NCI-H2227 (cell line): Measurements from ENCODE around the gene RDH12.

Experiments
- DNase-seq: peaks from one replicate; lab custom pipeline; 2025; ENCODE audit not compliant: unreplicated experiment; lab: John Stamatoyannopoulos, UW

Gene RDH12

GRCh38 chr14:67746927-67747326 lies 45.2 kb downstream of the RDH12 start:
- no peak for DNase-seq

- no peak for DNase-seq
Measured at GRCh38 chr14:67748312-67748711, 46.6 kb downstream of the RDH12 start.

DNA sequence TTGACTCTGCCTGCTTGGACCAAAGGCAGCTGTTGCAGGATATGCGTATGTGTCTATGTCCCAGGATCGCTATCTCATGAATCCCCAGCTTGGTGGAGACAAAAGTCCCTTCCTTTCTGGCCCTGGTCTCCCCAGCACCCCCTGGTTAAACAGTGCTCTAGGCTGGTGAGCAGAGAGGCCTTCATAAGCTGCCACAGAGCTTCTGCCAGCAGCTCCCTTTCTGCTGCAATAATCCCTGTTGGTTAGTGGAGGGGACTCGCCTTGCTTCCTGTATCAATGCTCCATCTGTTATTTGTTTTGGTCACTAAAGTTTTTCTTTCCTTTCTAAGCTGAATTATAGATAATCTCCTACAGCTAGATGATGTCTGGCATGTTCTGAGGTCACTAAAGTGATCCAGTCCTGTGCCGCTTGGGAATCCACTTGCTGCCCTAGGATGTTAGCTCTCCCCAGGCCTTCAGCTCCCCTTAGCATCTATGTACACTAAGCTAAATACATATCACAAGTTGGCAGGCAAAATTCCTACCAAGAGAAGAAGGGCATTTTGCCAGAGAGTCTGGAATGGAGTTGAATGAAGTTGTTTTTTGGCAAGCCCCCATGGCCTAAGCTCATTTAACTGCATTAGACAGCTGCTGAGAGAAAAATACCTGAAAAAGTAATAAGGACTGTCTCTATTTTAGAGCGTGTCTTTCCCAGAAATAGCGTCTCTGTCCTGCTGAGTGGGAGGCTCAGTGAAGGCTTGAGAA lies 47.8 kb downstream of the RDH12 start:
- DNase-seq, result no peak

GRCh38 chr14:67756496-67756895 lies 54.8 kb downstream of the RDH12 start:
- DNase-seq, result no peak

DNA sequence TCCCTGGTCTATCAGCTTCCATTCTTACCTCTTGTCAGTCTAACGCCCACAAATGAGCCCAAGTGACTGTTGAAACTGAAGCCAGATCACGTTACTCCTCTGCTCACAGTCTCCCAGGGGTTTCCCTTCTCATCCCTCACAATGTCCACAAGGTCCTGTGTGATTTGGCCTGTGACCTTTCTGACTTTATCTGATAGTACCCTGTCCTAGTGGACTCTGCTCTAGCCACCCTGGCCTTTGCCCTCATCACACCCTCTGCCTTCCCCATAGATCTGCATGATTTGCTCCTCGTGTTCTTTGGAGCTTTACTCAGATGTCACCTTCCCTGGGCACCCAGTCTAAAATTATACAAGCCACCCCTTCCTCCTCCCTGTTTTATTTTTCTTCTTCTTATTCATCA lies 55.5 kb downstream of the RDH12 start:
- DNase-seq, result no peak

DNA sequence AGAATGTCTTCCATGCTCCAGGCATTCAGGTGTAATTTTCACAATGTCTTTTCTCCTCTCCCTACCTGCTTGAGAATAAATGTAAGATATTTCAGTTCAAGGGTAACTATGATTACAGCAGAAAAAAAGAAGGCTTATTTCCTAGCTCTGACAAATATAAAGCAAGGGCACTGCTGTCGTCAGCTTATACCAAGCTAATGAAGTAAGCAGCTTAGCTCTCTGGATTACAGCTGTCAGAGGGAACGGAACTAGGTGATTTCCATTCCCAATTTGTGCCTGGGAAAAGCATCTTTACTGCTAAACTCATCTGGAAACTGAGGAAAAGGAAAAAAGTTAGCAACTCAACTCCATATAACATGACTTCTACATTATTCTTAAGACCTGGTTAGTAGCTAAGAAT lies 58.2 kb downstream of the RDH12 start:
- DNase-seq, result no peak

- DNase-seq, result no peak
Measured at GRCh38 chr14:67762051-67762450, 60.4 kb downstream of the RDH12 start.

- no peak for DNase-seq
Measured at GRCh38 chr14:67763158-67763822, 61.6 kb downstream of the RDH12 start.

- DNase-seq, result no peak
Measured at GRCh38 chr14:67764496-67764895, 62.8 kb downstream of the RDH12 start.

DNA sequence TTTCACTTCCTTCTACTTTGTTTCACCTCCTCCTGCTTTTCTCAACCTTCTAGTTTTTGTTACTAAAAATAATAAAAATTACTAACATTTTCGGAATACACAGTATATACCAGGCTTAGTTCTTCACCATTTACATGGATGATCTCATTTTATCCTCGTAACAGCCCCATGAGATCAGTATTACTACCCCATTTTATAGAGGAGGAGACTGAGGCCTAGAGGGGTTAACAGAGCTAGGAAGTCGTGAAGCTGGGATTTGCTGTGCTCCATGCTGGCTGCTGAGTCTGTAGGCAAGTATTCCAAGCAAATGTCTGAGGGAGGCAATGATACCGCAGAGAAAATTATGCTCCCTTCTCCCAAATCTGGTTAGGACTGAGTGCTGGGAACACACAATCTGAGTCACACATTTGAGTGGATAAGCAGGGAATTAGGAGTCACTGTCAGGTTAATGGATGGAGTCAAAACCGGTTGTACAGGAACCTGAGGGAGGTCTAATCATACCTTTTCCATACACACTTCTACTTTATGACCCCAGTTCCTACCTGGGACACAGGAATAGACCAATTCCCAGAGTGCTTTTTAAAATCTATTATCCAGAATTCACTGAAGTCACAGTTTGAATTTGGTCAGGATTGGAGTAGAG lies 63.6 kb downstream of the RDH12 start:
- no peak for DNase-seq

GRCh38 chr14:67766035-67766680 lies 64.5 kb downstream of the RDH12 start:
- no peak for DNase-seq

- no peak for DNase-seq
Measured at GRCh38 chr14:67768219-67768618, 66.5 kb downstream of the RDH12 start.

DNA sequence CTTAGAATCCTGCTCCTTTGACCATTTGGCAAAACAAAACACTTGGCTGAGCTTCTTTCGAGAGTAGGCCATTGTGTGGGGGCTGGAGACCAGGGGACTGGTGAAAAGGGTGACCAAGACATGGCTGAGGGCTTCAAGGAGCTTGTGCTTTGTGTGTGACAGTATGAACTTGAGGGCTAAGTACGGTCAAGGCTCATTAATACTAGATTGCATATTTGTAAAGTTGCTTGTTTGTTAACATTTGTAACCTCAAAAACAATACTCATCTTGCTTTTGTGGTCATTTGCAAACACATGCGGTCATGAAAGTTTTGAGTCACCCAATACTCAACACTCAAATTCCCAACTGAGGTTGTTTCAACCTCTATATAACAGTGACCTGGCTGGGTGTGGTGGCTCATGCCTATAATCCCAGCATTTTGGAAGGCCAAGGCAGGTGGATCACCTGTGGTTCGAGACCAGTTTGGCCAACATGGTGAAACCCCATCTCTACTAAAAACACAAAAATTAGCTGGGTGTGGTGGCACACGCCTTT lies 72.2 kb downstream of the RDH12 start:
- DNase-seq, result no peak

DNA sequence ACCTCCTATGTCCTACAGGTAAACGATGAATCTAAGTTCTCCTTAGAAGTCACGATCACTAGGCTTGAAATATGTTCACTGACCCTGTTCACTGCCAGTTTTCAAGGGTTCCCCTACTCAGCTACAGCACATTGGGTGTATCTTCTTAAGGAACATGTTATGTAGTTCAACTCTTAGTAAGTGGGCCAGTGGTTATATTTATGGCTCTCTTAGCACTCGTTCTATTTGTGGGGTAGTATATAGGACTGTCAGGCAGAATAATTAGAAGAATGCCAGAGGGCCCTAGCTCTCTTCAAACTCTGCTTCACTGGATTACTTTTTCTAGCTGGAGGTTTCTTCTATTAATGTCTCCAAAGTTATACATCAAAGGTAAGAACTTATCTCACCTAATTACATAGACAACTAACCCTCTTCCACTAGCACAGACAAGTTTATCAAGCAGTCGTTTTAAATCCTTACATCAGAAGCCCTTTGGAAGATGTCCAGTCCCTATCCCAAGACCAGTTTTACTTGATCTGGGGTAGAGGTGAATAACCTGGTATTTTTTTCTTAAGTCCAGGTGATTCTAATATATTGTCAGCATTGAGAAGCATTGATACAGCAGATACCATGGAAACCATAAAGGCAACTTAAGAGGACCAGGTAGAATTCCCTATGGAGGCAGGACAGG lies 75.1 kb downstream of the RDH12 start:
- no peak for DNase-seq

DNA sequence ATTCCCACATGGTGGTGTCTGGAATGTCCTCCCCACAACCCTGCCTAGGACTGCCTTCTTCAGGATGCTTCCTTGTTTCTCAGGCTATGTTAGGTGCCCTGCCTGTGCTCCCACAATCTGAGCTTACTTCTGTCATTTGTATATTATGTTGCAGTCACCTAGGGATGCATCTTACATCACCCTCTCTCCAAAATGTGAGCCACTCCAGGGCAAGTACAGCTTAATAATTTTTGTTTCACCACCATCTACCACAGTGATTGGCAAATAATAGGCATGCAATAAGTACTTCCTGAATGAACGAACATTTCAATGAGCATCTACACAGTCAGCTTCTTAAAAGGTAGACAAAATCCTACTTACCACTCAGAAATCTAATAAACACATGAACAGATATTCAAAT lies 77.1 kb downstream of the RDH12 start:
- no peak for DNase-seq

- no peak for DNase-seq
Measured at GRCh38 chr14:67782090-67782489, 80.4 kb downstream of the RDH12 start.
